Activated naive CD4-positive, alpha-beta T cell treated with anti-CD3 and anti-CD28 coated beads, Interleukin-2, amount 10 ng/mL, durations not matched to agents 7 days and 5 days (primary cell): ENCODE measurements around the gene TRAK2.
A peak's percentile ranks its signal among the peaks of the same experiment; 100 is the strongest.
"Not testable (repeated sequence)": the region's sequence is repeated elsewhere in the genome, so short reads cannot be mapped to it uniquely, and the experiment has no call there.

Experiments used
- CTCF ChIA-PET: fragments of 350-600 bp; sonication (Branson Sonifier 250); formaldehyde crosslinking; loops from one replicate; lab custom pipeline; 2021; ENCODE audit warnings: antibody characterized with exemption; lab: Charles Lee
- DNase-seq: peaks from one replicate; pipeline ENCODE4 v3.0.0-alpha.2; 2020
- H3K27ac Mint-ChIP-seq: one replicate; pipeline ENCODE4 v1.8.0; 2021; ENCODE audit warnings: mild to moderate bottlenecking, moderate library complexity, mixed read lengths
- H3K27me3 Mint-ChIP-seq: one replicate; pipeline ENCODE4 v1.8.0; 2021; ENCODE audit warnings: mild to moderate bottlenecking, mixed read lengths
- H3K36me3 Mint-ChIP-seq: one replicate; pipeline ENCODE4 v1.8.0; 2021; ENCODE audit warnings: mixed read lengths
- H3K4me1 Mint-ChIP-seq: one replicate; pipeline ENCODE4 v1.8.0; 2021; ENCODE audit warnings: mixed read lengths
- H3K4me3 Mint-ChIP-seq: one replicate; pipeline ENCODE4 v1.8.0; 2021; ENCODE audit warnings: mild to moderate bottlenecking, moderate library complexity, mixed read lengths
- H3K9me3 Mint-ChIP-seq: one replicate; pipeline ENCODE4 v1.8.0; 2021; ENCODE audit warnings: mixed read lengths

The TRAK2 gene

DNA sequence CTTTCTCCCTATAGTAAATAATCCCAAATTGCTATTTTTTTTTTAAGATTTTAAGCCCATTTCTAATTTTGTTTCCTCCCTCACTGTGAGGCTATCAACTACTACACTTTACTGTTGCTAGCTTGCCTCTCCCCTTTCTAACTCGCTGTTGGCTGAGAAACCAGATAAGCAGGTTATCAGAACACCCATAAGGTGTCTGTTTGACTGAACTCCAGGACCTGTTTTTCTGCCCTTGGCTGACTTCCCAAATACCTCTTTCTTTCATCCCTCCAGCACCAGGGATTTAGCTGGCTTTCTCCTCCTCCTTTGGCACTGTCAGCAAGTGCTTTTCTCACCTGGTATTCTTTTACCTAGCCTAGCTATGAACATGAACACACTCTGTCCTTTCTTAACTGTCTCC is 11.1 kb downstream of the TRAK2 start:
- H3K4me3 Mint-ChIP-seq: no peak overlapping the region
- CTCF ChIA-PET: interaction anchor here (0.7 kb wide), 1 partner anchor 14 kb away, joined by 3 read pairs; no protein-coding TSS in a partner anchor
- no peak for DNase-seq
- peaks cover 25% of the 10 kb centered on the region for H3K4me1 Mint-ChIP-seq
- H3K27me3 Mint-ChIP-seq: no peaks in the 10 kb centered on the region
- H3K36me3 Mint-ChIP-seq: peaks cover 29% of the 10 kb centered on the region
- H3K27ac Mint-ChIP-seq: no peak overlapping the region
- no peaks in the 10 kb centered on the region for H3K9me3 Mint-ChIP-seq

GRCh38 chr2:201439336-201439922 is 11.8 kb downstream of the TRAK2 start:
- peaks cover 29% of the 10 kb centered on the region for H3K4me1 Mint-ChIP-seq
- H3K27me3 Mint-ChIP-seq, H3K27ac Mint-ChIP-seq, CTCF ChIA-PET, DNase-seq, H3K9me3 Mint-ChIP-seq, H3K4me3 Mint-ChIP-seq: not testable (repeated sequence)
- peaks cover 29% of the 10 kb centered on the region for H3K36me3 Mint-ChIP-seq

DNA sequence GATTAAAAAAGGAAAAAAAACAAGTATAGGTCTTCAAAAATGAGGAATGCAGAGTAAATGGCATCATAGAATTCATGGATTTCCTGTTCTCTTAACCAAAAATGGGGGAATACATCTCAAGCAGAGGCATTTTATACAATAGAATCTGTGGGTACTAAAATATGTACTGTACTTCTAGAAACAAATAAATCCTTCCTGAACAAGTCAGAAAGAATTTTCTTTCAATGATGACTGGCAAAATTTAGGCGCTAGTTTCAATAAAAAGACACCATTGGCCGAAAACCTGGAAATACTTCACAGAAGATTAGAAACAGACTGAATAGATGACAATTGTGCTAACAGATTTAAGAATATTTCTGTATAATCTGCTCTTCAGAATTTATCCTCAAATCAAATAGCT is 15.1 kb downstream of the TRAK2 start:
- H3K36me3 Mint-ChIP-seq: peaks cover 42% of the 10 kb centered on the region
- no peak overlapping the region for H3K4me3 Mint-ChIP-seq
- no peak overlapping the region for H3K27ac Mint-ChIP-seq
- CTCF ChIA-PET: interaction anchor here (1.8 kb wide), 1 partner anchor 9 kb away, joined by 3 read pairs; no protein-coding TSS in a partner anchor
- H3K9me3 Mint-ChIP-seq: no peaks in the 10 kb centered on the region
- DNase-seq: no peak
- H3K4me1 Mint-ChIP-seq: peaks cover 60% of the 10 kb centered on the region
- H3K27me3 Mint-ChIP-seq: no peaks in the 10 kb centered on the region

GRCh38 chr2:201433394-201433995 is 17.8 kb downstream of the TRAK2 start:
- no peak for DNase-seq
- Mint-ChIP-seq H3K4me3 (no peak overlapping the region), H3K36me3 (peaks cover 49% of the 10 kb centered on the region), H3K27me3 (no peaks in the 10 kb centered on the region), H3K27ac (peak overlapping the region; percentile 93), H3K9me3 (peaks cover 9% of the 10 kb centered on the region), H3K4me1 (peaks cover 54% of the 10 kb centered on the region)
- CTCF ChIA-PET: interaction anchor here (0.8 to 1.6 kb wide), 3 partner anchors 12 to 200 kb away, joined by 3 read pairs; partner anchors contain the start of genes STRADB and TRAK2

DNA sequence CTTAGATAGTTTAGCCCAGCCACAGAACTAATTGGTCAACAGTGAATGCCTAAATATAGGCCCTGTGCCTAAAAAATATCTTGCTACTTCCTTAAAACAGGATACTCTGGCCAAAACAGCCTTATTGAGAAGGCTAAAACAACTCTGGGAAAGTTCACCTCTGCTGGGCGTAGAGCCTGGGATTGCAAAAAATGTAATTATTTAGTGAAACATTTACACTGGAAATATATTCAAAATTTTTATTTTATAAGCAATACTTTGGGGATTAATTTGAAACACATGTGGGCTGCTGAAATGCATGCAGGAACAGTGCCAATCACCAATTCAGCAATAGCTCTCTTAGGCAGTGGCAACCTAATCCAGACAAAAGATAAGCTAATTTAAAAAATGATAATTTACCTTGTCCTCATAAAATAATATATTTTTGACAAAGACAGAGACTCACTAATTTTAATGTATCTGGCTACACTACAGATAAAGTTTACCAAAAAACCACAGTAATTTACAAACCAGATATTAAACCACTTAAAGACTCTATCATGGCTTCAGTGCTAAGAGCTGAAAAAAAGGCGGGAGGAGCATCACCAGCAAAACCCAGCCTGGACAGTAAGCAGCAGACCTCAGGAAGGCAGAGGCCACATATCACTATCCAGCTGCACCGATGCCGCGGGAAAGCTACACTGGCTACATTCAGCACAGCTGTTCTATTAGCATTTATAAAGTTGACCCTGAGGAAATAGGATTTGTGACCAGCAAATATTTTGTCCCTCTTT is 18.5 kb downstream of the TRAK2 start:
- CTCF ChIA-PET: interaction anchor here (0.8 to 1.6 kb wide), 3 partner anchors 13 to 200 kb away, joined by 3 read pairs; partner anchors contain the start of genes STRADB and TRAK2
- Mint-ChIP-seq H3K27ac (peak overlapping the region; percentile 93), H3K4me3 (peak overlapping the region; percentile 54), H3K4me1 (peaks cover 54% of the 10 kb centered on the region), H3K36me3 (peaks cover 51% of the 10 kb centered on the region), H3K9me3 (peaks cover 11% of the 10 kb centered on the region), H3K27me3 (no peaks in the 10 kb centered on the region)
- DNase-seq: no peak

DNA sequence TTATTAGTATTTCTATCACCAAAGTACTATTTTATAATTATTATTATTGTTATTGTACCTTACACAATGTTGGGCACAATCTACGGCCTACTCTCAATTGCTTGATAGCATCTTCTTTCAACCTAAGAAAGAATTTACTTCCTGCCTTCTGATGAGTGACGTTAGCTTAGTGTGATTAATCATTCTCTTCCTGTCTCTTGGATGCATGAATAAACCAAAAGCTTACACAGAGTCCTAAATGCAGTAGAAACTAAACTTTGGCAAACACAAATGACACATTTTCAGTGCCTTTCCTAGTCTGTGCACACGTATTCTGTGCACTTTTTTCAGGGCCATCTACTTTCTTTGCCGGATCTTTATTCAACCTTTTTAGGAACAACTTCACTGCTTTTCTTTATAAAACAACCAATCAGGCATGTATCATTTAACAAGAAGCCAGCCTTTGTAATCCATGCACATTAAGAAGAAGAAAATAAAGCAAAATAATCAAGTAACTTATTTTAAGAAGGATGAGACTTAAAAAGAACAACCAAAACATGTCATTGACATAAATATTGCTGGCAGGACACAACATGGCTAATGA is 19.1 kb downstream of the TRAK2 start:
- CTCF ChIA-PET: interaction anchor here (1.5 to 1.6 kb wide), 2 partner anchors 15 to 199 kb away, joined by 3 read pairs; no protein-coding TSS in a partner anchor
- H3K27me3 Mint-ChIP-seq: no peaks in the 10 kb centered on the region
- peaks cover 51% of the 10 kb centered on the region for H3K36me3 Mint-ChIP-seq
- peaks cover 16% of the 10 kb centered on the region for H3K9me3 Mint-ChIP-seq
- H3K4me3 Mint-ChIP-seq: peak overlapping the region; percentile 54
- peak overlapping the region; percentile 93 for H3K27ac Mint-ChIP-seq
- no peak for DNase-seq
- peaks cover 48% of the 10 kb centered on the region for H3K4me1 Mint-ChIP-seq

DNA sequence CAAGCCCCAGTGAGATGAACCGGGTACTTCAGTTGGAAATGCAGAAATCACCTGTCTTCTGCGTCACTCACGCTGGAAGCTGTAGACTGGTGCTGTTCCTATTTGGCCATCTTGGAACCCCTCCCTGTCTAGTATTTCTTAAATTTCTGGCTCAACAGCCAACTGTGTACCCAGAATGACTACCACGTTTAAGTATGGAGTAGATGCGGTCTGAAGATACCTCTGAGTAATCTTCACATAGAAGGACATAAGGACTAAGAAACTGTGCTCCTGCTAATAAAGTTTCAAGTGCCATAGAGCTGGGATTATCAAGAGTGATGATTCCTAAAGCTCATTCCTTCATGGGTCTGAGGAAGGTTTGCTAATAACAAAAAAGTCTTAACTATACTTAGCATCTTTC is 20.4 kb downstream of the TRAK2 start:
- H3K27me3 Mint-ChIP-seq: no peaks in the 10 kb centered on the region
- H3K4me3 Mint-ChIP-seq: no peak overlapping the region
- DNase-seq: no peak
- peaks cover 47% of the 10 kb centered on the region for H3K36me3 Mint-ChIP-seq
- peaks cover 47% of the 10 kb centered on the region for H3K4me1 Mint-ChIP-seq
- H3K9me3 Mint-ChIP-seq: peaks cover 16% of the 10 kb centered on the region
- CTCF ChIA-PET: interaction anchor here (1.5 kb wide), 1 partner anchor 16 kb away, joined by 3 read pairs; no protein-coding TSS in a partner anchor
- H3K27ac Mint-ChIP-seq: peak overlapping the region; percentile 82

DNA sequence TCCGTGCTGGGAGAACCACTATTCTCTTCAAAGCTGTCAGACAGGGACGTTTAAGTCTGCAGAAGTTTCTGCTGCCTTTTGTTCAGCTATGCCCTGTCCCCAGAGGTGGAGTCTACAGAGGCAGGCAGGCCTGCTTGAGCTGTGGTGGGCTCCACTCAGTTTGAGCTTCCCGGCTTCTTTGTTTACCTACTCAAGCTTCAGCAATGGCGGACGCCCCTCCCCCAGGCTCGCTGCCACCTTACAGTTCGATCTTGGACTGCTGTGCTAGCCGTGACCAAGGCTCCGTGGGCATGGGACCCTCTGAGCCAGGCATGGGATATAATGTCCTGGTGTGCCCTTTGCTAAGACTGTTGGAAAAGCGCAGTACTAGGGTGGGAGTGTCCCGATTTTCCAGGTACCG is 20.9 kb downstream of the TRAK2 start:
- CTCF ChIA-PET: interaction anchor here (1.5 kb wide), 1 partner anchor 17 kb away, joined by 3 read pairs; no protein-coding TSS in a partner anchor
- peaks cover 16% of the 10 kb centered on the region for H3K9me3 Mint-ChIP-seq
- not testable (repeated sequence) for H3K27ac Mint-ChIP-seq, DNase-seq, H3K27me3 Mint-ChIP-seq, H3K4me3 Mint-ChIP-seq
- peaks cover 46% of the 10 kb centered on the region for H3K36me3 Mint-ChIP-seq
- H3K4me1 Mint-ChIP-seq: peaks cover 44% of the 10 kb centered on the region

DNA sequence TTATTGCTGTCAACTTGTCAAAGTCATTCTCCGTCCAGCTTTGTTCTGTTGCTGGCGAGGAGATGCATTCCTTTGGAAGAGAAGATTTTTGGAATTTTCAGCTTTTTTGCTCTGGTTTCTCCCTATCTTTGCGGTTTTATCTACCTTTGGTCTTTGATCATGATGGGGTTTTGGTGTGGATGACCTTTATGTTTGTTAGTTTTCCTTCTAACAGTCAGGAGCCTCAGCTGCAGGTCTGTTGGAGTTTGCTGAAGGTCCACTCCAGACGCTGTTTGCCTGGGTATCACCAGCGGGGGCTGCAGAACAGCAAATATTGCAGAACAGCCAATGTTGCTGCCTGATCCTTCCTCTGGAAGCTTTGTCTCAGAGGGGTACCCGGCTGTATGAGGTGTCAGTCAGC is 21.4 kb downstream of the TRAK2 start:
- Mint-ChIP-seq H3K4me1 (peaks cover 41% of the 10 kb centered on the region), H3K36me3 (peaks cover 46% of the 10 kb centered on the region), H3K9me3 (peaks cover 16% of the 10 kb centered on the region)
- DNase-seq, H3K27ac Mint-ChIP-seq, CTCF ChIA-PET, H3K4me3 Mint-ChIP-seq, H3K27me3 Mint-ChIP-seq: not testable (repeated sequence)

DNA sequence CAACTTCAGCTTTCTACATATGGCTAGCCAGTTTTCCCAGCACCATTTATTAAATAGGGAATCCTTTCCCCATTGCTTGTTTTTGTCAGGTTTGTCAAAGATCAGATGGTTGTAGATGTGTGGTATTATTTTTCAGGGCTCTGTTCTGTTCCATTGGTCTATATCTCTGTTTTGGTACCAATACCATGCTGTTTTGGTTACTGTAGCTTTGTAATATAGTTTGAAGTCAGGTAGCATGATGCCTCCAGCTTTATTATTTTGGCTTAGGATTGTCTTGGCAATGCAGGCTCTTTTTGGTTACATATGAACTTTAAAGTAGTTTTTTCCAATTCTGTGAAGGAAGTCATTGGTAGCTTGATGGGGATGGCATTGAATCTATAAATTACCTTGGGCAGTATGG is 22.9 kb downstream of the TRAK2 start:
- H3K36me3 Mint-ChIP-seq: peaks cover 47% of the 10 kb centered on the region
- peaks cover 16% of the 10 kb centered on the region for H3K9me3 Mint-ChIP-seq
- H3K4me1 Mint-ChIP-seq: peaks cover 30% of the 10 kb centered on the region
- H3K4me3 Mint-ChIP-seq, H3K27ac Mint-ChIP-seq, DNase-seq, H3K27me3 Mint-ChIP-seq, CTCF ChIA-PET: not testable (repeated sequence)

DNA sequence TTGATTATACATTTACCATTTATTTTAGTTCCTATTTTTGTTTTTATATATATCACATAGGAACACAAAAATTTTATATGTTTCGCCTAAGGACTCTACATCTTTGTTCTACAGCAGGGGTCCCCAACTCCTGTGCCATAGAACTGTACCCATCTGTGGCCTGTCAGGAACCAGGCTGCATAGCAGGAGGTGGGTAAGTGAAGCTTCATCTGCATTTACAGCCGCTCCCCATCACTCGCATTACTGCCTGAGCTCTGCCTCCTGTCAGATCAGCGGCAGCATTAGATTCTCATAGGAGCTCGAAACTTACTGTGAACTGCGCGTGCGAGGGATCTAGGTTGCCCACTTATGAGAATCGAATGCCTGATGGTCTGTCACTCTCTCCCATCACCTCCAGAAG is 25.3 kb downstream of the TRAK2 start:
- Mint-ChIP-seq H3K4me1 (peaks cover 22% of the 10 kb centered on the region), H3K27me3 (no peaks in the 10 kb centered on the region), H3K4me3 (no peak overlapping the region), H3K9me3 (peaks cover 16% of the 10 kb centered on the region), H3K27ac (no peak overlapping the region), H3K36me3 (peaks cover 39% of the 10 kb centered on the region)
- no peak for DNase-seq
- CTCF ChIA-PET: interaction anchor here (0.6 kb wide), 1 partner anchor 14 kb away, joined by 3 read pairs; no protein-coding TSS in a partner anchor

GRCh38 chr2:201420442-201421113 is 30.7 kb downstream of the TRAK2 start:
- Mint-ChIP-seq H3K9me3 (no peaks in the 10 kb centered on the region), H3K27ac (no peak overlapping the region), H3K27me3 (no peaks in the 10 kb centered on the region), H3K4me1 (peaks cover 44% of the 10 kb centered on the region), H3K4me3 (no peak overlapping the region), H3K36me3 (peaks cover 32% of the 10 kb centered on the region)
- CTCF ChIA-PET: no interaction called here
- no peak for DNase-seq

DNA sequence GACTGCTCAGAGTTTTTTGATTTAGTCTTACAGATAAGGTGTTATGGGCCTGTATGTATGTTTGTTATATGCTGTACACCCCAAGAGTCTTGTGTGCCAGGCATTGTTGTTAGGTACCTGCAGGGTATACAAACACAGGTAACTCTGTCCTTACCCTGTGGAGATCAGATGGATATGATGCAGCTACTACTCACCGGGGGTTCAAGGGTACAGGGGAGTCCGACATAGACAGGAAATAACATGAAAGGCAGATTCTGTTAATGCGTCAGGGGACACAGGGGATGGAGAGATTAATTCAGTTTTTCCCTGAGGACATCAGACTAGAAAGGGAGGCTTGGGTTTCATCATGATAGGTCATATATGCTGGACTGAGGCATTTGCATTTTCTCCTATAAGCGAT is 31.3 kb downstream of the TRAK2 start:
- Mint-ChIP-seq H3K4me1 (peaks cover 44% of the 10 kb centered on the region), H3K36me3 (peaks cover 32% of the 10 kb centered on the region), H3K27me3 (no peaks in the 10 kb centered on the region), H3K4me3 (no peak overlapping the region), H3K27ac (peak overlapping the region; percentile 8), H3K9me3 (no peaks in the 10 kb centered on the region)
- no peak for DNase-seq
- CTCF ChIA-PET: no interaction called here
